Inflammatory macrophage (primary cell): ENCODE data around the gene ARHGAP6.
"Not testable (repeated sequence)": the region's sequence is repeated elsewhere in the genome, so short reads cannot be mapped to it uniquely, and the experiment has no call there.

ENCODE experiments used
- DNase-seq, 2 donors: peaks; one replicate each; pipeline ENCODE4 v3.0.0-alpha.2; 2020 to 2022

ARHGAP6 gene

GRCh38 chrX:11641349-11642065, 24.2 kb downstream of the ARHGAP6 start:
- no peak for DNase-seq

DNA sequence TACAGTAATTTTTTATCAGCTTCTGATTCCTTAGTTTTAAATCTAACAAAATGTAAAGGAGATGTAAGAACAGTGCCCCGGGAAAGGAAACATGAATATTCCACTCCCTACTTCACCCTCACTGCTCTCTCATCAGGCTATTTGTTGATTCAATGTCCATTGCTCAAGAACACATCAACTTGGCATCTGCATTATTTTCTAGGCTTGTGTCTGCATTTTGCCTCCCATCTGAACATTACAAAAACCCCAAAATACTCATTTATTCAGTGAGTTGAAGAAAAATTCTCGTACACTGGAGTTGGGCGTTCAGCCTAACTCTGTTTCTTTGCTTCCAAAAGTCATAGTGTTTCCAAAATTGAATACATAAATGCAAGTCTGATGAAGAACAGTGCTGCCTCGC, 25.6 kb downstream of the ARHGAP6 start:
- DNase-seq: no peak

- no peak for DNase-seq
Observed at GRCh38 chrX:11632732-11633131, 33.0 kb downstream of the ARHGAP6 start.

GRCh38 chrX:11629593-11630211, 36.0 kb downstream of the ARHGAP6 start:
- DNase-seq: no peak

- no peak for DNase-seq
Observed at GRCh38 chrX:11628399-11628798, 37.3 kb downstream of the ARHGAP6 start.

- DNase-seq: no peak
Observed at GRCh38 chrX:11626351-11626750, 39.4 kb downstream of the ARHGAP6 start.

DNA sequence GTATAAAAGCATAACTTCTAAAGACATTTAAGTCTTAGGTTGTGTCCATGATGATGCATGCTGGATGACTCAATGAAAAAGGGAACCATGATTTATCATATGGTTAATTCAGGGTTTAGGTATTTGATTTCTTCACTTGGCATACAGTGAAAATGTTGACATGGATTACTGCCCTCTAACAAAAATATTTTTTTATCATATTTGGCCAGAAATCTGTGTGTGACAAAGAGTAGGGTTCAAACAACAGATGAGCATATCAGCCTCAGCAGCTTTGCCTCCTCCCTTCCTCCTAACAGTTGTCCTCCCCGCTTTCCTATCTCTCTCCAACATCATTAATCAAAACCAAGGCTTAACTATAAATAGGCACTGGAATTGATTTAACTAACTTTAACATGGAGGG, 46.3 kb downstream of the ARHGAP6 start:
- DNase-seq: no peak

- DNase-seq: not testable (repeated sequence)
Observed at GRCh38 chrX:11614253-11614652, 51.5 kb downstream of the ARHGAP6 start.

DNA sequence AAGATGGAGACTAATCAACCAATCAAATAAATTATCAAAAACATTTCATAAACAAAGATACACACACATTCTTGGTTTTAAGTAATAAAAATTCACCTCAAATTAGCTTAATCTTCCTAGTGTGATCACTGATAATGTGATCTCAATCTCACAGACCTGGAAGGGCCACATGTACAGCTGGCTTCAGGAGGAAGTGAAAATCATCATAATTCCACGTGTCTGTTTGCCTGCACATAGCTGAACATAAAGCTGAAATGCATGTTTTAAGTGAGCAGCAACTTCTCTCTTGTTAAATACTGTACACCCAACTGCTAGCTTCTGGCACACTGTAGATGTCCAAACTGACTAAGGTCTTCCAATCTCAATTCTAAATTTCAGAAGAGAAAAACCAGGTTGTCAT, 53.8 kb downstream of the ARHGAP6 start:
- no peak for DNase-seq

- no peak for DNase-seq
Observed at GRCh38 chrX:11611161-11611560, 54.6 kb downstream of the ARHGAP6 start.

- DNase-seq: no peak
Observed at GRCh38 chrX:11609109-11609508, 56.6 kb downstream of the ARHGAP6 start.

DNA sequence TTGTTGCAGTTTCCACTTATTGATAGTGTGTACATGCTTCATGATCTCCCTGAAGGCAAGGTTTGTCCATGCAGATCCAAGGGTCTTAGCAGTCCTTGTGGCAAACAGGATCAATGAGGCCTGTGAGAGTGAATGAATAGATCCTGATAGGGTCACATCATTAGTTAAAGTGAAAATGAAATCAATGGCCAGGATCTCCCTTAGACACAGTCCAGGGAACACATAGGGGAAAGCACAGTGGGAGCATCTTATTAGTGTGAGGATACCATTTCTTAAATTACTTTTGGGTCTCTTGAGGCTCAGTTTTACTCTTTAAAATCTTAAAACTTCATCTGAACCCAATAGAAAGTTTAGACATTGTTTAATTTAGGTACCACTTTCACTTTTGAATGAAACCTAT, 59.3 kb downstream of the ARHGAP6 start:
- no peak for DNase-seq

DNA sequence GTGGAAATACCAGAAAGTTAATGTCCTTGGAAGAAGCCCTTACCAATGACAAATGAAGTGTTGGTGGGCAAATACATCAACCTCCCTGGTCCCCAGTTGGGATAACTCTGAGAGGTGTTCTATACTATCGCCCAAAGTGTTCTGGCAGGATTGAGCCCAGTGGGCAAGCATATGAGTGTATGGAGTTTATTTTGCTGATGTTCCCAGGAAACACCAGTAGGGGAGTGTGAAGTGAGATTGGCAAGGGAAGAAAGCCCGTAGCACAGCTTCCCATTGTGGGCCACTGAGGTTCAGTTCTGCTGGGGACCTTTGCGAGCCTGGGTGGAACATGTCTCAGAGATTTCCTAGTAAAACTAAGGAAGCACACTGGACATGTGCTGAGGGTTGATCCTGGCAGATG, 65.1 kb downstream of the ARHGAP6 start:
- no peak for DNase-seq

- DNase-seq: no peak
Observed at GRCh38 chrX:11597479-11597878, 68.2 kb downstream of the ARHGAP6 start.

DNA sequence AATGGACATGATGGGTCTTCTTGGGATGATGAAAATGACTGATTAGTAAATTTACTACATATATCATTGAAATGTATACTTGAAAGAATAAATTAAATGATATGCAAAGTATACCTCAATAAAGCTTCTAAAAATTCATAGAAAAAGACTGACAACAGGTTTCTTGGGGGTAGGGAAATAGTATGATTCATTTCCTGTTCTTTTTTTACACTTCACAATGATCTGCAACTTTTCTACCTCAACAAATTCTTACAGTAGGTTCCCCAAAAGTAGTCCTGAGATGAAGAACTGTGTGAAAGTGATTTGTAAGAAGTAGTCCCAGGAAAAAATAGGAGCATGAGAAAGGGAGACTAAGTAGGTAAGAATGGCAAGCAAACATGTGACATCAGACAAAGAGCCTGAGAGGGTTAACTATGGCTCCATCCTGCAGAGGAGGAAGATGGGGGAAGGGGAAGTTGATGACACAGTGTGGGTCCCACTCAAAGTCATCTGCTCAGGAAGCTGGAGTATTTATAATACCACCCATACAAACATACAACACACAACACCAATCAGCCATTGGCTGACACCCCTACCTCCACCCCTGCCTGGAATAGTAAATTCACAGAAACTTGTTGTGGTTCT, 73.9 kb downstream of the ARHGAP6 start:
- DNase-seq: peak; percentile 55 to 70

GRCh38 chrX:11589641-11590040, 76.1 kb downstream of the ARHGAP6 start:
- DNase-seq: peak; percentile 53 to 74

DNA sequence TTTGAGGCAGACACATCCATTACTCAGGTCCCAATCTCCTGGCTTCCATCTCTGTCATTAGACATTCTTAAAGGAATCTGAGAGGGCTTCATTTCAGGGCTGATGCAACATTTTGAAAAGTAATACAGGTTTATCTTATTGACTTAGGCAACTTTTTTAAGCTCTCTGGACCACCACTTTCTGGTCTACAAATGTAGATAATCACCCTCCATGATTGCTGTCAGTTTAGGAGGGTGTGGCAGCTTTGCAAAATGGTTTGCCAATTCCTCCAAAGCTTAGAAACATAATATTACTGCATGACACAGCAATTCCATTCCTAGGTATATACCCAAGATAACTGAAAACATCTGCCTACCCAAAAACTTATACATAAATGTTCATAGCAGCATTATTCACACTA, 77.6 kb downstream of the ARHGAP6 start:
- no peak for DNase-seq

- peak in 1 of 2 donors; percentile 28 for DNase-seq
Observed at GRCh38 chrX:11585174-11585573, 80.5 kb downstream of the ARHGAP6 start.

DNA sequence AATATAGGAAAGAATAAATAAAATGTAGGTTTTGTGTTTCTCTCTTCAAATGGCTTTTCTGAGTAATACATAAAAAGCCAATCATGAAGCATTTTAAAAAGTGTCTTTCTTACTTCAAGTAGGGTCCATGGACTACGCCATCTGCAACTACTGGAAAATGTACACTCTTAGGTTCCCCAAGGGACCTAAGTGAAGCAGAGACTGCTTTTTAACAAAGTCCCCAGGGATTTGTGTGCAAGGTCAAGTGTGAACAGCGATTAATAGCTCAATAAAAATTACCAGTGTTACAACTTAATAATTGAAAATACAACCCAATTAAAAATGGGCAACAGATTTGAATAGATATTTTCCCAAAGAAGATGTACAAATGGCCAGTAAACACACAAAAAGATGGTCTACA, 84.9 kb downstream of the ARHGAP6 start:
- no peak for DNase-seq

GRCh38 chrX:11579636-11580600, 85.8 kb downstream of the ARHGAP6 start:
- no peak for DNase-seq

- DNase-seq: not testable (repeated sequence)
Observed at GRCh38 chrX:11578301-11578700, 87.4 kb downstream of the ARHGAP6 start.

GRCh38 chrX:11577603-11578002, 88.1 kb downstream of the ARHGAP6 start:
- no peak for DNase-seq

DNA sequence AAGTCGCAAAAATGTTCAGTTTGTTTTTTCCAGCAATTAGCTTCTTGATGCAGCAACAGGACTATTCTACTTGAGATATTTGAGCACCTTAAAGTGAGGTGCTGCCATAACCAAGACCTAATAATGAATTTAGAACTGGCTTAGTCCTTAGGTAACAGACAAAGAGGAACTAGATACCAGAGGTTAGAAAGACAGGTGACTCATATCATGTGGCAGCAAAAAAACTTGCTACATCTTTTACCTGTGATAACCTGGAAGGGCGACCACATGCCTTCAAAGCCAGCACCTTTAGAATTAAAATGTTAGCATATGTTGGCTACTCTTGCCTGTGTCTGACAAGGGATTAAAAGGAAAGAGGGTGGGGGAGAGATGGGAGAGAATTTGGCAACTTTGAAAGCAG, 90.4 kb downstream of the ARHGAP6 start:
- no peak for DNase-seq
